Vagina (tissue), 2 donors: ENCODE measurements around the gene VSX2.

Source experiments
- POLR2A ChIP-seq, 2 donors: fragments of 450-650 bp; IDR thresholded peaks; one replicate each; pipeline ENCODE4 v1.6.1; 2017; ENCODE audit warnings: antibody characterized with exemption in 2 of 2, mild to moderate bottlenecking in 2 of 2, moderate library complexity in 2 of 2
- POLR2AphosphoS5 ChIP-seq, 2 donors: sonication (generic); formaldehyde crosslinking; IDR thresholded peaks; one replicate each; pipeline ENCODE4 v1.9.0; 2017; ENCODE audit warnings: antibody characterized with exemption in 2 of 2, mild to moderate bottlenecking in 2 of 2, low read depth in 1 of 2; ENCODE audit not compliant: insufficient read depth in 1 of 2
- TF ChIP-seq, protein P1 (sequence below), 3 experiments: fragments of 450-650 bp in 2 of 3; fragments of 200-600 bp in 1 of 3; sonication (generic) in 1 of 3; IDR thresholded peaks; one replicate each; pipeline ENCODE4 v1.5.1; 2017 to 2019; ENCODE audit warnings: antibody characterized with exemption in 3 of 3, mild to moderate bottlenecking in 2 of 3, moderate library complexity in 2 of 3

DNA sequence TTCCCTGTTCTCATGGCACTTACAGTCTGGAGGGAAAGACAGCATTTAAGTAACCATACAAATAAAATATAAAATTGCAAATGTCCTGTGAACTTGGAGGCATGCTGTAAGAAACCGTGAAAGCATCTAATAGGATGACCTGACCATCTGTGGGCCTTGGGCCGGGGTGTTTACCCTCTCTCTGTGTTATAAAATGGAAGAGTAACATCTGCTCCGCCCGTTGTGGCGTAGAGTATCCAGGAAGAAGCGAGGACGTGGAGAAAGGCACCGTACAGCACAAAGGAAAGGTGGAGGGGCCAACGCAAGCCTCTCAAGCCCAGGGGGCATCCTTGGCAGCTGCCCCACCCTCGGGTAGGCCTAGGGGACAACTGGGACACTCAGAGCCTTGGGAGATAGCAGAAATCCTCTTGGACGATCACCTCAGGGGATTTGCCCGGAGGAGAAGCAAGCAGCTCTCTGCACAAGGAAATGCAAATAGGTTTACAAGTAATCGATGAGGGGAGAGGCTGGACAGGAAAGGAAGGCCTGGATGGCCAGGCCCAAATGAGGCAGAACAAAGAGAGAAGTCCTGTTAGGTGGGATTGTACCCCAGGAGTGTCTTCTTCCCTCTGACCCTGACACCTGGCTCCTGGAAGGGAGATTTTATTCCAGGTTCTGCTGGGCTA lies 26.2 kb downstream of the VSX2 start:
- no peak for TF ChIP-seq POLR2A (IDR thresholded peaks at IDR 0.05)
- TF ChIP-seq, protein P1, sequence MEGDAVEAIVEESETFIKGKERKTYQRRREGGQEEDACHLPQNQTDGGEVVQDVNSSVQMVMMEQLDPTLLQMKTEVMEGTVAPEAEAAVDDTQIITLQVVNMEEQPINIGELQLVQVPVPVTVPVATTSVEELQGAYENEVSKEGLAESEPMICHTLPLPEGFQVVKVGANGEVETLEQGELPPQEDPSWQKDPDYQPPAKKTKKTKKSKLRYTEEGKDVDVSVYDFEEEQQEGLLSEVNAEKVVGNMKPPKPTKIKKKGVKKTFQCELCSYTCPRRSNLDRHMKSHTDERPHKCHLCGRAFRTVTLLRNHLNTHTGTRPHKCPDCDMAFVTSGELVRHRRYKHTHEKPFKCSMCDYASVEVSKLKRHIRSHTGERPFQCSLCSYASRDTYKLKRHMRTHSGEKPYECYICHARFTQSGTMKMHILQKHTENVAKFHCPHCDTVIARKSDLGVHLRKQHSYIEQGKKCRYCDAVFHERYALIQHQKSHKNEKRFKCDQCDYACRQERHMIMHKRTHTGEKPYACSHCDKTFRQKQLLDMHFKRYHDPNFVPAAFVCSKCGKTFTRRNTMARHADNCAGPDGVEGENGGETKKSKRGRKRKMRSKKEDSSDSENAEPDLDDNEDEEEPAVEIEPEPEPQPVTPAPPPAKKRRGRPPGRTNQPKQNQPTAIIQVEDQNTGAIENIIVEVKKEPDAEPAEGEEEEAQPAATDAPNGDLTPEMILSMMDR (IDR thresholded peaks at IDR 0.05): no peak
- no peak for TF ChIP-seq POLR2AphosphoS5 (IDR thresholded peaks at IDR 0.05; ENCODE audit: insufficient read depth in 1 of 2, low read depth in 1 of 2)
